Tibial nerve (tissue), 4 donors: ENCODE results near the gene PFAS.

Experiments used
- EP300 ChIP-seq, 2 donors: sonication (generic); formaldehyde crosslinking; IDR thresholded peaks; one replicate each; pipeline ENCODE4 v1.6.1; 2017; ENCODE audit warnings: antibody characterized with exemption in 2 of 2, mild to moderate bottlenecking in 1 of 2
- POLR2A ChIP-seq, 2 donors: fragments of 450-650 bp; IDR thresholded peaks; one replicate each; pipeline ENCODE4 v1.6.1; 2017; ENCODE audit warnings: antibody characterized with exemption in 2 of 2, mild to moderate bottlenecking in 2 of 2, moderate library complexity in 2 of 2
- TF ChIP-seq, protein P1 (sequence below), 5 experiments: fragments of 200-600 bp in 3 of 5; fragments of 450-650 bp in 2 of 5; sonication (generic) in 3 of 5; IDR thresholded peaks; one replicate each; pipeline ENCODE4 v1.5.1; 2016 to 2019; ENCODE audit warnings: antibody characterized with exemption in 5 of 5, mild to moderate bottlenecking in 3 of 5, moderate library complexity in 2 of 5

DNA sequence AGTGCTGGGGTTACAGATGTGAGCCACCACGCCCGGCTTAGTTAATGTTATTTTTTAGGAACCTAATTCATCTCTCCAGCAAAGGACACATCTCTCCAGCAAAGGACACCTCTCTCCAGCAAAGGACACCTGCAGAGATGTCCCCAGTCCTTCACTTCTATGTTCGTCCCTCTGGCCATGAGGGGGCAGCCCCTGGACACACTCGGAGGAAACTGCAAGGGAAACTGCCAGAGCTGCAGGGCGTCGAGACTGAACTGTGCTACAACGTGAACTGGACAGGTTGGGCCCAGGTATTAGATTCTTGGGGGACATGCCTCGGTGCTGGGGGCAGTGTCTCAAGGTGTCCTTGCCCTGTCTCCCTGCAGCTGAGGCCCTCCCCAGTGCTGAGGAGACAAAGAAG is 4.7 kb downstream of the PFAS start:
- no peak for TF ChIP-seq POLR2A (IDR thresholded peaks at IDR 0.05)
- no peak for TF ChIP-seq EP300 (IDR thresholded peaks at IDR 0.05)
- TF ChIP-seq, protein P1, sequence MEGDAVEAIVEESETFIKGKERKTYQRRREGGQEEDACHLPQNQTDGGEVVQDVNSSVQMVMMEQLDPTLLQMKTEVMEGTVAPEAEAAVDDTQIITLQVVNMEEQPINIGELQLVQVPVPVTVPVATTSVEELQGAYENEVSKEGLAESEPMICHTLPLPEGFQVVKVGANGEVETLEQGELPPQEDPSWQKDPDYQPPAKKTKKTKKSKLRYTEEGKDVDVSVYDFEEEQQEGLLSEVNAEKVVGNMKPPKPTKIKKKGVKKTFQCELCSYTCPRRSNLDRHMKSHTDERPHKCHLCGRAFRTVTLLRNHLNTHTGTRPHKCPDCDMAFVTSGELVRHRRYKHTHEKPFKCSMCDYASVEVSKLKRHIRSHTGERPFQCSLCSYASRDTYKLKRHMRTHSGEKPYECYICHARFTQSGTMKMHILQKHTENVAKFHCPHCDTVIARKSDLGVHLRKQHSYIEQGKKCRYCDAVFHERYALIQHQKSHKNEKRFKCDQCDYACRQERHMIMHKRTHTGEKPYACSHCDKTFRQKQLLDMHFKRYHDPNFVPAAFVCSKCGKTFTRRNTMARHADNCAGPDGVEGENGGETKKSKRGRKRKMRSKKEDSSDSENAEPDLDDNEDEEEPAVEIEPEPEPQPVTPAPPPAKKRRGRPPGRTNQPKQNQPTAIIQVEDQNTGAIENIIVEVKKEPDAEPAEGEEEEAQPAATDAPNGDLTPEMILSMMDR (IDR thresholded peaks at IDR 0.05): no peak
